Vagina (tissue), 2 donors: ENCODE measurements around the gene LY6G5C.

Experiments
- CTCF ChIP-seq, 3 experiments: fragments of 450-650 bp in 2 of 3; fragments of 200-600 bp in 1 of 3; sonication (generic) in 1 of 3; IDR thresholded peaks; one replicate each; pipeline ENCODE4 v1.5.1; 2017 to 2019; ENCODE audit warnings: antibody characterized with exemption in 3 of 3, mild to moderate bottlenecking in 2 of 3, moderate library complexity in 2 of 3
- POLR2A ChIP-seq, 2 donors: fragments of 450-650 bp; IDR thresholded peaks; one replicate each; pipeline ENCODE4 v1.6.1; 2017; ENCODE audit warnings: antibody characterized with exemption in 2 of 2, mild to moderate bottlenecking in 2 of 2, moderate library complexity in 2 of 2
- POLR2AphosphoS5 ChIP-seq, 2 donors: sonication (generic); formaldehyde crosslinking; IDR thresholded peaks; one replicate each; pipeline ENCODE4 v1.9.0; 2017; ENCODE audit warnings: antibody characterized with exemption in 2 of 2, mild to moderate bottlenecking in 2 of 2, low read depth in 1 of 2; ENCODE audit not compliant: insufficient read depth in 1 of 2

DNA sequence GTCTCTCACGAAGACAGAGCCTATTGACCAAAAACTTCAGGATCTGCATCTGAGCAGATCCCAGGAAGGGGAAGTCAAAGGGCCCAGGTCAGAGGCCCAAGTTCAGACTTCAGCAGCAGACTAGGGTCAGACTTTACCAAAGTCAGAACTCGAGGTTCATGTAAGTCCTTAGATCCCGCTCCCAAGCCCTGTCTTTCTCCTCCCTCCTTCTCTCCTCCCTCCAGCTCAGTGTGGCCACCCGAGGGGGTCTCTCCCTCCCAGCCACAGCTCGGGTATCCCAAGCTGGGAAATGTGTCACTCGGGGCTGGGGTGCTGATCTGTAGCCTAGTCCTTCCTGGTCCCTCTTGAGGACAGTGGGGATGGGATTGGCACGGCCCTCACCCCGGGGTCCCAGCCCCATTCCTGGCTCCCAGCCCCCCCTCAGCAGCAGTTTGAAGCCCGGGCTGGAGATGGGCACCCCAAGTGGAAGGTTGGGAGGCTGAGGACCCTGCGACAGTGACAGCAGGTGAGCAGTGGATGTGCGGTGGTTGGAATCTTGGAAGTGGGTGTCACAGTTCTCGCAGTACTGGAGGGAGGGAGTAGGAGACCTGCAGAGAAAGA is 18.6 kb downstream of the LY6G5C start:
- TF ChIP-seq POLR2AphosphoS5 (IDR thresholded peaks at IDR 0.05; ENCODE audit: insufficient read depth in 1 of 2, low read depth in 1 of 2) (no peak), POLR2A (IDR thresholded peaks at IDR 0.05) (no peak), CTCF (IDR thresholded peaks at IDR 0.05) (no peak)
